OCI-LY3 (cell line): ENCODE data around the gene SNX27.

Experiments
- H2AFZ ChIP-seq: fragments of 200-600, 300-600 bp; shearing (Covaris generic); 2 replicates; pipeline ENCODE4 v1.6.0; 2014; ENCODE audit warnings: antibody characterized with exemption, low read depth, low read length
- H3K27ac ChIP-seq: fragments of 200-600, 300-600 bp; sonication (generic); 2 replicates; pipeline ENCODE4 v1.5.1; 2014; ENCODE audit warnings: mild to moderate bottlenecking, low read length, moderate library complexity, mixed read lengths
- H3K27me3 ChIP-seq: fragments of 200-600, 300-600 bp; sonication (generic); 2 replicates; pipeline ENCODE4 v1.6.1; 2014; ENCODE audit warnings: low read depth, low read length, mixed read lengths
- H3K36me3 ChIP-seq: fragments of 200-600, 300-600 bp; sonication (generic); replicated peaks from 2 replicates; pipeline ENCODE3; 2014; ENCODE audit warnings: low read depth, low read length, mixed read lengths
- H3K4me1 ChIP-seq: fragments of 300-600, 200-600 bp; sonication (generic); 2 replicates; pipeline ENCODE4 v1.6.1; 2014; ENCODE audit warnings: low read length, mixed read lengths
- H3K4me2 ChIP-seq: fragments of 200-600, 300-600 bp; sonication (generic); 2 replicates; pipeline ENCODE4 v1.6.1; 2014; ENCODE audit warnings: low read length, mixed read lengths
- H3K4me3 ChIP-seq: fragments of 300-600, 200-600 bp; sonication (generic); 2 replicates; pipeline ENCODE4 v1.5.1; 2014; ENCODE audit warnings: antibody characterized with exemption, mild to moderate bottlenecking, low read length, moderate library complexity
- H3K79me2 ChIP-seq: fragments of 300-600, 200-600 bp; shearing (Covaris generic); 2 replicates; pipeline ENCODE4 v1.6.1; 2014; ENCODE audit warnings: mild to moderate bottlenecking, low read length, mixed read lengths
- H3K9ac ChIP-seq: fragments of 300-600, 200-600 bp; shearing (Covaris generic); 2 replicates; pipeline ENCODE4 v1.6.0; 2014; ENCODE audit warnings: mild to moderate bottlenecking, low read length, moderate library complexity
- H3K9me3 ChIP-seq: fragments of 200-600, 300-600 bp; shearing (Covaris generic); 2 replicates; pipeline ENCODE4 v1.6.1; 2014; ENCODE audit warnings: low read length, mixed read lengths; ENCODE audit not compliant: insufficient read depth
- H4K20me1 ChIP-seq: fragments of 200-600, 300-600 bp; sonication (generic); 2 replicates; pipeline ENCODE4 v1.6.1; 2016; ENCODE audit warnings: low read length, mixed read lengths; ENCODE audit not compliant: insufficient read depth
- EZH2phosphoT487 ChIP-seq: fragments of 200-600 bp; shearing (Covaris generic); IDR thresholded peaks from 2 replicates; pipeline ENCODE4 v1.6.1; 2018; ENCODE audit warnings: antibody characterized with exemption, mixed run types, low read depth
- TF ChIP-seq, protein P1 (sequence below): fragments of 200-600, 300-600 bp; sonication (generic); IDR thresholded peaks from 2 replicates; pipeline ENCODE4 v1.5.1; 2014; ENCODE audit warnings: antibody characterized with exemption, low read length, low read depth

The SNX27 gene

DNA sequence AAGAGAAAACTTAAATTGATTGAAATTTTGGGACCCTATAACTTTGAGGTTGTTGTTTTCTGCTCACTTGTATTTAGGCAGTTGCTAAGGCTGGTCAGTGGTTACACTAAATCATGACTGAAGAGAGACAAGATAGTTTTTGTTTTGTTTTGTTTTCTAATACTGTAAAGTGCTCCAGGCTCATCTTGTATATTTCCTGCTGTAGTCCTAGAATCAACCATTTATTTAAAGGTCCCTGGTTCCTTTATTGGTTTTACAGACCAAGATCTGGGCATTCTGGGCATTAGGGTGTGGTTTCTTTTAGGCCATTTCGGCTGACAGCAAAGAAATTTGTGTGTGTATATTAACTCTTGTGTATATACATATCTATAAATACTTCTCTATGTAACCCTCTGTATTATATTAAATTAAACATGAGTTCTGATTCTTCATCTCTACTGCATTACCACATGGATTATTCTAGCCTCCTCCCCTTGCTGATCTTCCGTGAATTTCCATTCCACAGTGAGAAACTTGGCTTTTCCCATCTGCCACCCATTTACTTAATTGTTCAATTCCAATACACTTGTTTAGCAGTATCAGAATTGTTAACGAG is 15.0 kb downstream of the SNX27 start:
- Histone ChIP-seq H3K4me1 (0 out of 2 replicates have a peak, but pooled peaks cover under 1% of the 10 kb centered on the region), H3K79me2 (peaks cover 20% of the 10 kb centered on the region), H3K9ac (no peak overlapping the region), H3K4me3 (no peak overlapping the region), H3K27ac (no peak overlapping the region), H4K20me1 (no peaks in the 10 kb centered on the region), H2AFZ (no peak overlapping the region), H3K4me2 (no peak overlapping the region), H3K9me3 (no peaks in the 10 kb centered on the region), H3K27me3 (no peaks in the 10 kb centered on the region), H3K36me3 (peaks cover 4% of the 10 kb centered on the region)
- no peak for TF ChIP-seq EZH2phosphoT487
- TF ChIP-seq, protein P1, sequence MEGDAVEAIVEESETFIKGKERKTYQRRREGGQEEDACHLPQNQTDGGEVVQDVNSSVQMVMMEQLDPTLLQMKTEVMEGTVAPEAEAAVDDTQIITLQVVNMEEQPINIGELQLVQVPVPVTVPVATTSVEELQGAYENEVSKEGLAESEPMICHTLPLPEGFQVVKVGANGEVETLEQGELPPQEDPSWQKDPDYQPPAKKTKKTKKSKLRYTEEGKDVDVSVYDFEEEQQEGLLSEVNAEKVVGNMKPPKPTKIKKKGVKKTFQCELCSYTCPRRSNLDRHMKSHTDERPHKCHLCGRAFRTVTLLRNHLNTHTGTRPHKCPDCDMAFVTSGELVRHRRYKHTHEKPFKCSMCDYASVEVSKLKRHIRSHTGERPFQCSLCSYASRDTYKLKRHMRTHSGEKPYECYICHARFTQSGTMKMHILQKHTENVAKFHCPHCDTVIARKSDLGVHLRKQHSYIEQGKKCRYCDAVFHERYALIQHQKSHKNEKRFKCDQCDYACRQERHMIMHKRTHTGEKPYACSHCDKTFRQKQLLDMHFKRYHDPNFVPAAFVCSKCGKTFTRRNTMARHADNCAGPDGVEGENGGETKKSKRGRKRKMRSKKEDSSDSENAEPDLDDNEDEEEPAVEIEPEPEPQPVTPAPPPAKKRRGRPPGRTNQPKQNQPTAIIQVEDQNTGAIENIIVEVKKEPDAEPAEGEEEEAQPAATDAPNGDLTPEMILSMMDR: no peak

- H3K4me1 ChIP-seq: no peaks in the 10 kb centered on the region
- peaks cover 5% of the 10 kb centered on the region for H3K79me2 ChIP-seq
- H3K36me3 ChIP-seq: peaks cover 4% of the 10 kb centered on the region
- no peak overlapping the region for H3K9ac ChIP-seq
- H4K20me1 ChIP-seq: 0 out of 2 replicates have a peak, but pooled peaks cover 5% of the 10 kb centered on the region
- no peak overlapping the region for H3K4me3 ChIP-seq
- H3K27ac ChIP-seq: no peak overlapping the region
- no peaks in the 10 kb centered on the region for H3K9me3 ChIP-seq
- H2AFZ ChIP-seq: no peak overlapping the region
- H3K4me2 ChIP-seq: no peak overlapping the region
- TF ChIP-seq EZH2phosphoT487: no peak
- TF ChIP-seq, protein P1: no peak
- H3K27me3 ChIP-seq: no peaks in the 10 kb centered on the region
These were observed 17.4 kb downstream of the SNX27 start for GRCh38 chr1:151629278-151629677.

- Histone ChIP-seq H2AFZ (no peak overlapping the region), H3K4me2 (peak overlapping the region; percentile 53), H3K36me3 (peaks cover under 1% of the 10 kb centered on the region), H3K79me2 (peaks cover 14% of the 10 kb centered on the region), H3K4me1 (peaks cover 19% of the 10 kb centered on the region), H3K9me3 (no peaks in the 10 kb centered on the region), H3K27me3 (no peaks in the 10 kb centered on the region), H3K27ac (no peak overlapping the region), H3K4me3 (peak overlapping the region; percentile 28), H4K20me1 (peaks cover 14% of the 10 kb centered on the region), H3K9ac (no peak overlapping the region)
- TF ChIP-seq, protein P1: no peak
- no peak for TF ChIP-seq EZH2phosphoT487
These were observed 23.7 kb downstream of the SNX27 start for GRCh38 chr1:151635479-151636072.

- no peak overlapping the region for H3K27ac ChIP-seq
- H2AFZ ChIP-seq: no peak overlapping the region
- H3K27me3 ChIP-seq: no peaks in the 10 kb centered on the region
- H3K9me3 ChIP-seq: no peaks in the 10 kb centered on the region
- H3K4me2 ChIP-seq: no peak overlapping the region
- H3K79me2 ChIP-seq: peaks cover 14% of the 10 kb centered on the region
- peaks cover 21% of the 10 kb centered on the region for H3K4me1 ChIP-seq
- no peak overlapping the region for H3K4me3 ChIP-seq
- peaks cover 8% of the 10 kb centered on the region for H3K36me3 ChIP-seq
- TF ChIP-seq, protein P1: no peak
- TF ChIP-seq EZH2phosphoT487: no peak
- H4K20me1 ChIP-seq: peaks cover 14% of the 10 kb centered on the region
- H3K9ac ChIP-seq: no peak overlapping the region
These were observed 26.4 kb downstream of the SNX27 start for GRCh38 chr1:151638074-151638775.
